MM.1S (cell line): Measurements from ENCODE around the gene TGFBR3.

Source experiments
- EZH2 ChIP-seq: fragments of 300-600 bp; sonication (generic); optimal IDR thresholded peaks from 2 replicates; pipeline ENCODE3; 2017; ENCODE audit warnings: low read depth, mild to moderate bottlenecking, antibody characterized with exemption, low read length, mixed read lengths
- EZH2phosphoT487 ChIP-seq: fragments of 300-600 bp; sonication (generic); IDR thresholded peaks from 2 replicates; pipeline ENCODE4 v1.6.1; 2018; ENCODE audit warnings: antibody characterized with exemption, low read length
- TF ChIP-seq, protein P1 (sequence below): fragments of 300-600 bp; sonication (generic); IDR thresholded peaks from 2 replicates; pipeline ENCODE4 v1.5.1; 2016; ENCODE audit warnings: antibody characterized with exemption, low read length, mixed read lengths

GRCh38 chr1:91883470-91883869 is 2.5 kb downstream of the TGFBR3 start:
- TF ChIP-seq EZH2phosphoT487: no peak
- TF ChIP-seq, protein P1, sequence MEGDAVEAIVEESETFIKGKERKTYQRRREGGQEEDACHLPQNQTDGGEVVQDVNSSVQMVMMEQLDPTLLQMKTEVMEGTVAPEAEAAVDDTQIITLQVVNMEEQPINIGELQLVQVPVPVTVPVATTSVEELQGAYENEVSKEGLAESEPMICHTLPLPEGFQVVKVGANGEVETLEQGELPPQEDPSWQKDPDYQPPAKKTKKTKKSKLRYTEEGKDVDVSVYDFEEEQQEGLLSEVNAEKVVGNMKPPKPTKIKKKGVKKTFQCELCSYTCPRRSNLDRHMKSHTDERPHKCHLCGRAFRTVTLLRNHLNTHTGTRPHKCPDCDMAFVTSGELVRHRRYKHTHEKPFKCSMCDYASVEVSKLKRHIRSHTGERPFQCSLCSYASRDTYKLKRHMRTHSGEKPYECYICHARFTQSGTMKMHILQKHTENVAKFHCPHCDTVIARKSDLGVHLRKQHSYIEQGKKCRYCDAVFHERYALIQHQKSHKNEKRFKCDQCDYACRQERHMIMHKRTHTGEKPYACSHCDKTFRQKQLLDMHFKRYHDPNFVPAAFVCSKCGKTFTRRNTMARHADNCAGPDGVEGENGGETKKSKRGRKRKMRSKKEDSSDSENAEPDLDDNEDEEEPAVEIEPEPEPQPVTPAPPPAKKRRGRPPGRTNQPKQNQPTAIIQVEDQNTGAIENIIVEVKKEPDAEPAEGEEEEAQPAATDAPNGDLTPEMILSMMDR: peak; percentile 53
- no peak for TF ChIP-seq EZH2
